ENCODE results near the gene CSF3R.

Gene CSF3R

DNA sequence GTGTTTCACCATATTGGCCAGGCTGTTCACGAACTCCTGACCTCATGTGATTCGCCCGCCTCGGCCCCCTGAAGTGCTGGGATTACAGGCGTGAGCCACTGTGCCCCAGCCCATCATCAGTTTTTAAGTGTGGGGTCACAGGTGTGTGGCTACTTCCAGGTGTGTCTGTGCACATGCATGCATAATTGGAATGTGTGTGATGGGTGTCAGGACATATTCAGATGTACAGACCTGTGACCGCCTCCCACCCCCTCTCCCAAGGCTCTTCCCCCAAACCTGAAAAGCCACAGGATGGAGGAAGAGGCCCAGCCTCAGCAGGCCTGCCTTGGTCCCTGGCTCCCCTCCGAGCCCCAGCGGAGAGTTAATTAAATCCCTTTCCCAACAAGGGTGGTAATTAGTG, 37.3 kb upstream of the CSF3R start:
- Histone ChIP-seq H3K27me3 (replicated peaks in 2 of 5; ENCODE audit: control insufficient read depth in 4 of 5, insufficient read depth in 5 of 5, low read length in 4 of 5) (no peaks in the 10 kb centered on the region), H3K4me3 (ENCODE audit: control insufficient read depth in 1 of 7, extremely low read depth in 1 of 7, insufficient read depth in 4 of 7, low read depth in 2 of 7, low read length in 6 of 7) (no peak overlapping the region), H3K27ac (ENCODE audit: insufficient read depth in 1 of 2, low read depth in 1 of 2, low read length in 2 of 2, poor library complexity in 1 of 2, severe bottlenecking in 2 of 2) (no peak overlapping the region), H3K36me3 (ENCODE audit: control insufficient read depth in 4 of 4, insufficient read depth in 4 of 4, low read length in 3 of 4) (no peaks in the 10 kb centered on the region), H3K9me3 (ENCODE audit: control extremely low read depth in 1 of 5, control insufficient read depth in 4 of 5, insufficient read depth in 2 of 5, low read depth in 1 of 5, low read length in 4 of 5) (no peaks in the 10 kb centered on the region), H3K4me1 (ENCODE audit: control extremely low read depth in 1 of 4, control insufficient read depth in 4 of 4, insufficient read depth in 4 of 4, low read length in 3 of 4) (peaks cover 0 to 19% (median 0%) of the 10 kb centered on the region in 4 experiments)
- POLR2A ChIA-PET = no interaction called here
- DNase-seq = no peak
- WGBS (ENCODE audit: insufficient coverage) = 97% methylated on average over 5 of the region's 8 CpGs
- CTCF ChIA-PET = no interaction called here

DNA sequence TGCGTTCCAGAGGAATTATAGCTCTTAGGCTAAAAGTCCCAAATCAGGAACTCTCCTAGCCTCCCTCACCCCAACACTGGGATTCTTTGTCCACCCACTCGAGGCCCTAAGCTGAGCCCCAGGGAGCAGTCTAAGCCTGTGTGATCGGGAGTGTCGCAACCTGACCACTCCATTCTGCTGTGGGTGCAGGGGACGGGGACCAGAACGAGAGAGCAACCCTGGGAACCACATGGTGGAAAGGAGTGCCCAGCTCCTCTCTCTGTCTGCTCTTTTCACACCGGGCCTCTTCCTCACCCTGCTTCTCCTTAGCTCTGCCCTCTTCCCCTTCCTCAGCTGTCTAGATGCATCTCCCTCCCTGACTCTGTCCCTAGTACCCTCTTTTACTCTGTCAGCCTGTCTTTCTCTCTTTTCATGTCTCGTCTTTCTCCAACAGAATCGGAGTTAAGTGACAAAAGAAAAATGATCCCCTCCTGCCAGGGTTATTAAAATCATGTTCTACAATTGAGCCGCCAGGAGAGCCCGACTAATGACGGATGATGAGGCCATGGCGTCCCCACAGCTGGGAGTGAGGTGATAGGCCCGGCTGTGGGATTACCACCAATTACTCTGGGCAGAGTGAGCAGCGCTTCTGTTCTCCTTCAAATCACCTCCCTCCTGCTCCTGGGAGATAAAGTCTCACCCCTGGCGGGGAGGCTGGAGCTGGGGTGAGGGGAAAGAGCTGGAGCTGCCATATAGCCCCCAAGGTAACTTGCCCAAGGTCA, 34.5 kb upstream of the CSF3R start:
- Histone ChIP-seq H3K9me3 (ENCODE audit: control extremely low read depth in 1 of 5, control insufficient read depth in 4 of 5, insufficient read depth in 2 of 5, low read depth in 1 of 5, low read length in 4 of 5) (no peaks in the 10 kb centered on the region), H3K27me3 (replicated peaks in 2 of 5; ENCODE audit: control insufficient read depth in 4 of 5, insufficient read depth in 5 of 5, low read length in 4 of 5) (no peaks in the 10 kb centered on the region), H3K27ac (ENCODE audit: insufficient read depth in 1 of 2, low read depth in 1 of 2, low read length in 2 of 2, poor library complexity in 1 of 2, severe bottlenecking in 2 of 2) (no peak overlapping the region), H3K4me1 (ENCODE audit: control extremely low read depth in 1 of 4, control insufficient read depth in 4 of 4, insufficient read depth in 4 of 4, low read length in 3 of 4) (peaks cover 0 to 28% (median 0%) of the 10 kb centered on the region in 4 experiments), H3K4me3 (ENCODE audit: control insufficient read depth in 1 of 7, extremely low read depth in 1 of 7, insufficient read depth in 4 of 7, low read depth in 2 of 7, low read length in 6 of 7) (no peak overlapping the region), H3K36me3 (ENCODE audit: control insufficient read depth in 4 of 4, insufficient read depth in 4 of 4, low read length in 3 of 4) (no peaks in the 10 kb centered on the region)
- peak in 1 of 3 donors; percentile 4 for DNase-seq
- ChIA-PET POLR2A (no interaction called here), CTCF (interaction anchor here (1.0 to 3.7 kb wide), 20 partner anchors 8 to 71 kb away, joined by 3 to 18 read pairs (median 5); partner anchors contain the start of genes CSF3R and OSCP1)
- WGBS (ENCODE audit: insufficient coverage) = 88% methylated on average over 12 of the region's 16 CpGs

GRCh38 chr1:36516372-36517010, 33.8 kb upstream of the CSF3R start:
- Histone ChIP-seq H3K36me3 (ENCODE audit: control insufficient read depth in 4 of 4, insufficient read depth in 4 of 4, low read length in 3 of 4) (no peaks in the 10 kb centered on the region), H3K9me3 (ENCODE audit: control extremely low read depth in 1 of 5, control insufficient read depth in 4 of 5, insufficient read depth in 2 of 5, low read depth in 1 of 5, low read length in 4 of 5) (no peaks in the 10 kb centered on the region), H3K27ac (ENCODE audit: insufficient read depth in 1 of 2, low read depth in 1 of 2, low read length in 2 of 2, poor library complexity in 1 of 2, severe bottlenecking in 2 of 2) (no peak overlapping the region), H3K4me3 (ENCODE audit: control insufficient read depth in 1 of 7, extremely low read depth in 1 of 7, insufficient read depth in 4 of 7, low read depth in 2 of 7, low read length in 6 of 7) (no peak overlapping the region), H3K27me3 (replicated peaks in 2 of 5; ENCODE audit: control insufficient read depth in 4 of 5, insufficient read depth in 5 of 5, low read length in 4 of 5) (no peaks in the 10 kb centered on the region), H3K4me1 (ENCODE audit: control extremely low read depth in 1 of 4, control insufficient read depth in 4 of 4, insufficient read depth in 4 of 4, low read length in 3 of 4) (peaks cover 0 to 28% (median 0%) of the 10 kb centered on the region in 4 experiments)
- DNase-seq = peak; percentile 50 to 75 (median 73)
- POLR2A ChIA-PET = no interaction called here
- WGBS (ENCODE audit: insufficient coverage) = 70% methylated on average over 10 of the region's 10 CpGs
- CTCF ChIA-PET = interaction anchor here (1.0 to 3.7 kb wide), 22 partner anchors 9 to 70 kb away, joined by 3 to 18 read pairs (median 5); partner anchors contain the start of genes CSF3R and OSCP1

DNA sequence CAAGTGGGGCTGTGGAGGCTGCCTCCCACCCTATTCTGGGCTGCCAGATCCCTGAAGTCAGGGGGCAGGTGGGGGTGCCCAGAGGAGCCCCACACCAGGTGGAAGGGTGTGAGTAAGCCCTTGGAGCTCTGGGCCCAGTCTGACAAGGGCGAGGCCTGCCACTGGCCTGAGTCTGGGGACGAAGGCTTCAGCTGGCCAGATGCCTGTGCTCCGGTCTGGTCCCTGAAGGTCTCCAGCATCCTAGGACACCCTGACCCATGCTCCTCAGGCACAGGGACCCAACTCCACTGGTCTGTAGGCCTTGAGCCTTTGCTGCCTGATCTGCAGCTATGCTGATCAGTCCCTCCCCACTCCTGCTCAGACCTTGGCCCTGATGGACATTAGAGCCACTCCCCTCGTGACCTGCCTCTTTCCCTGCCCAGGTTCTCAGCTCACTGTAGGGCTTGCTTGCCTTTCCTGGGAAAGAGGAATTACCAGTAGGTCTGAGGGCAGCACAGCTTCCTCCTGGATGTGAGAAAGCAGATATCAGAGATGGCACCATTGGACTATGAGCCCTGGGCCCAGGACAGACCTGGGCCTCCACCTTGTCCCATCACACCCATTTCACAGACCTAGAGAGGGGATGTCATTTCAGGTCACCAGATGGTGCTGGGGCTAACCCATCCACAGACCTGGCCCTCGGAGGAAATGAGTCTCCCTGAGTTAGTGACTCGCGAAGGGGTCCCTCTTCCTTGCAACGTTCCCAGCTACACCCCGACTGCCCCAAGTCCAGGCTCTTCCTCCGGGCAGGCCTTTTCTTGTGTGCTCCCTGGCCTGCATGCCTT, 32.8 kb upstream of the CSF3R start:
- Histone ChIP-seq H3K27me3 (replicated peaks in 2 of 5; ENCODE audit: control insufficient read depth in 4 of 5, insufficient read depth in 5 of 5, low read length in 4 of 5) (no peaks in the 10 kb centered on the region), H3K27ac (ENCODE audit: insufficient read depth in 1 of 2, low read depth in 1 of 2, low read length in 2 of 2, poor library complexity in 1 of 2, severe bottlenecking in 2 of 2) (no peak overlapping the region), H3K4me1 (ENCODE audit: control extremely low read depth in 1 of 4, control insufficient read depth in 4 of 4, insufficient read depth in 4 of 4, low read length in 3 of 4) (peaks cover 0 to 33% (median 0%) of the 10 kb centered on the region in 4 experiments), H3K9me3 (ENCODE audit: control extremely low read depth in 1 of 5, control insufficient read depth in 4 of 5, insufficient read depth in 2 of 5, low read depth in 1 of 5, low read length in 4 of 5) (no peaks in the 10 kb centered on the region), H3K4me3 (ENCODE audit: control insufficient read depth in 1 of 7, extremely low read depth in 1 of 7, insufficient read depth in 4 of 7, low read depth in 2 of 7, low read length in 6 of 7) (no peak overlapping the region), H3K36me3 (ENCODE audit: control insufficient read depth in 4 of 4, insufficient read depth in 4 of 4, low read length in 3 of 4) (no peaks in the 10 kb centered on the region)
- no peak for DNase-seq
- 83% methylated on average over 9 of the region's 10 CpGs for WGBS (ENCODE audit: insufficient coverage)
- CTCF ChIA-PET = interaction anchor here (1.0 to 3.7 kb wide), 19 partner anchors 9 to 72 kb away, joined by 3 to 18 read pairs (median 5); partner anchors contain the start of genes CSF3R and OSCP1
- POLR2A ChIA-PET = no interaction called here

- H3K27ac ChIP-seq (ENCODE audit: insufficient read depth in 1 of 2, low read depth in 1 of 2, low read length in 2 of 2, poor library complexity in 1 of 2, severe bottlenecking in 2 of 2) = no peak overlapping the region
- H3K9me3 ChIP-seq (ENCODE audit: control extremely low read depth in 1 of 5, control insufficient read depth in 4 of 5, insufficient read depth in 2 of 5, low read depth in 1 of 5, low read length in 4 of 5) = no peaks in the 10 kb centered on the region
- peaks cover 0 to 33% (median 0%) of the 10 kb centered on the region in 4 experiments for H3K4me1 ChIP-seq (ENCODE audit: control extremely low read depth in 1 of 4, control insufficient read depth in 4 of 4, insufficient read depth in 4 of 4, low read length in 3 of 4)
- CTCF ChIA-PET = interaction anchor here (0.6 to 3.7 kb wide), 8 partner anchors 8 to 809 kb away, joined by 3 to 17 read pairs (median 3); partner anchors contain the start of gene CSF3R
- H3K4me3 ChIP-seq (ENCODE audit: control insufficient read depth in 1 of 7, extremely low read depth in 1 of 7, insufficient read depth in 4 of 7, low read depth in 2 of 7, low read length in 6 of 7) = no peak overlapping the region
- H3K27me3 ChIP-seq (replicated peaks in 2 of 5; ENCODE audit: control insufficient read depth in 4 of 5, insufficient read depth in 5 of 5, low read length in 4 of 5) = no peaks in the 10 kb centered on the region
- DNase-seq = no peak
- H3K36me3 ChIP-seq (ENCODE audit: control insufficient read depth in 4 of 4, insufficient read depth in 4 of 4, low read length in 3 of 4) = no peaks in the 10 kb centered on the region
- WGBS (ENCODE audit: insufficient coverage) = 91% methylated on average over 18 of the region's 18 CpGs
- POLR2A ChIA-PET = interaction anchor here (0.5 kb wide), 1 partner anchor 128 kb away, joined by 5 read pairs; no protein-coding TSS in a partner anchor
These were observed 31.8 kb upstream of the CSF3R start for GRCh38 chr1:36514501-36514900.

DNA sequence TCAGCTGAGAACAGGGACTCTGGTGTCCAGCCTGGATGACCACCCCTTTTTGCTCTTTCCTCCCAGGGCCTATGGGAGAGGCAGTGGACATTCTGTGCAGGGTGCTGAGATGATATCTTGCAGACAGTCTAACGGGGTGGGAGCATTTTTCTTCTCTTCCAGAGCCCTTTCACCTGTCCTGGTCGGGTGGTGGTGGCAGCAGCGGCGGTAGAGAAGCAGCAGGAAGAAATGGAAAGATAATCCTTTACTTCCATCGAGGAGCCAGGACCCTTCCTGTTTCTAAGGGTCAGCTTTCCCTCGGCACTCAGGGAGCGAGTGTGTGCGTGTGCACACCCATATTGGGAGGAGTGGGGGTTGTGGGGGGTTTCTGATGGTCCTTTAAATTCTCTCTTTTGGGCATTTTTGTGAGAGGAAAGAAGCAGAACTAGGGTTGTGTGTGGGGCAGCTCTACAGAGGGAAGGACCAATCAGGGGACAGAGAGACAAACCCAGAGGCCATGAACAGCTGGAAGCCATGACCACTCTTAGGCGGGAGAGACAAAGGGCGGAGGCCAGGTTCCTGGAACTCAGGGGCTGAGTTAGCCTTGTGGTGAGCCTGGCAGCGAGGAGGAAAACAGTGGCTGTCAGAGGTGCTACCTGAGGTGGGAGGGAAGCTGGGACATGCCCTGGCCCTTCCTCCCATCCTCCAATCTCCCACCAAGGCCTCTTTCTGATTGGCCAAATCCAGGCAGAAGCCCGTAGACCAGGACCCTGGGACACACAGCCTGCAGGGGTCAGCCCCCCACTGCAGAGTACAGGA, 31.2 kb upstream of the CSF3R start:
- H3K36me3 ChIP-seq (ENCODE audit: control insufficient read depth in 4 of 4, insufficient read depth in 4 of 4, low read length in 3 of 4) = no peaks in the 10 kb centered on the region
- 95% methylated on average over 9 of the region's 12 CpGs for WGBS (ENCODE audit: insufficient coverage)
- CTCF ChIA-PET = interaction anchor here (1.0 to 3.7 kb wide), 6 partner anchors 9 to 67 kb away, joined by 3 to 17 read pairs (median 3); partner anchors contain the start of gene CSF3R

More for the DNA sequence above, 31.2 kb upstream of the CSF3R start:
- Histone ChIP-seq H3K27ac (ENCODE audit: insufficient read depth in 1 of 2, low read depth in 1 of 2, low read length in 2 of 2, poor library complexity in 1 of 2, severe bottlenecking in 2 of 2) (no peak overlapping the region), H3K4me3 (ENCODE audit: control insufficient read depth in 1 of 7, extremely low read depth in 1 of 7, insufficient read depth in 4 of 7, low read depth in 2 of 7, low read length in 6 of 7) (no peak overlapping the region), H3K27me3 (replicated peaks in 2 of 5; ENCODE audit: control insufficient read depth in 4 of 5, insufficient read depth in 5 of 5, low read length in 4 of 5) (no peaks in the 10 kb centered on the region), H3K4me1 (ENCODE audit: control extremely low read depth in 1 of 4, control insufficient read depth in 4 of 4, insufficient read depth in 4 of 4, low read length in 3 of 4) (peaks cover 0 to 33% (median 0%) of the 10 kb centered on the region in 4 experiments), H3K9me3 (ENCODE audit: control extremely low read depth in 1 of 5, control insufficient read depth in 4 of 5, insufficient read depth in 2 of 5, low read depth in 1 of 5, low read length in 4 of 5) (no peaks in the 10 kb centered on the region)
- DNase-seq = no peak
- POLR2A ChIA-PET = no interaction called here
